ENCODE measurements around the gene RHOC.

GRCh38 chr1:112717263-112717873, 10.4 kb upstream of the RHOC start:
- TF ChIP-seq RCOR1 (IDR thresholded peaks at IDR 0.05; ENCODE audit: low read length) (no peak), FOXJ3 (CRISPR knock-in tag; IDR thresholded peaks at IDR 0.05) (no peak), CTCF (IDR thresholded peaks at IDR 0.05) (no peak), MAX (IDR thresholded peaks at IDR 0.05; ENCODE audit: low read depth) (no peak), TAF1 (IDR thresholded peaks at IDR 0.05; ENCODE audit: borderline replicate concordance, low read depth, low read length) (no peak), RAD21 (IDR thresholded peaks at IDR 0.05; ENCODE audit: low read length) (no peak), NRF1 (IDR thresholded peaks at IDR 0.05; ENCODE audit: low read depth, low read length) (no peak), EP300 (IDR thresholded peaks at IDR 0.05; ENCODE audit: borderline replicate concordance in 1 of 2, low read depth in 1 of 2, low read length in 1 of 2) (no peak), USF2 (IDR thresholded peaks at IDR 0.05; ENCODE audit: borderline replicate concordance, low read depth, low read length) (no peak), FOXM1 (IDR thresholded peaks at IDR 0.05; ENCODE audit: low read depth) (no peak), EZH2phosphoT487 (IDR thresholded peaks at IDR 0.05; ENCODE audit: borderline replicate concordance, low read depth) (no peak)

Measured in SK-N-SH (cell line).